HG03060 (cell line): ENCODE data around the gene HDAC4.
A peak's percentile ranks its signal among the peaks of the same experiment; 100 is the strongest.

Experiments
- ATAC-seq: cut with Tn5 transposase; IDR thresholded peaks from one replicate; pipeline ENCODE4 v1.9.1; 2021; ENCODE audit warnings: low read depth, moderate number of reproducible peaks; ENCODE audit not compliant: unreplicated experiment

The HDAC4 gene

GRCh38 chr2:239274391-239275043, 126.3 kb downstream of the HDAC4 start:
- ATAC-seq: no peak

- ATAC-seq: no peak
Observed at GRCh38 chr2:239273280-239274234, 127.3 kb downstream of the HDAC4 start.

- ATAC-seq: no peak
Observed at GRCh38 chr2:239272626-239273025, 128.2 kb downstream of the HDAC4 start.

DNA sequence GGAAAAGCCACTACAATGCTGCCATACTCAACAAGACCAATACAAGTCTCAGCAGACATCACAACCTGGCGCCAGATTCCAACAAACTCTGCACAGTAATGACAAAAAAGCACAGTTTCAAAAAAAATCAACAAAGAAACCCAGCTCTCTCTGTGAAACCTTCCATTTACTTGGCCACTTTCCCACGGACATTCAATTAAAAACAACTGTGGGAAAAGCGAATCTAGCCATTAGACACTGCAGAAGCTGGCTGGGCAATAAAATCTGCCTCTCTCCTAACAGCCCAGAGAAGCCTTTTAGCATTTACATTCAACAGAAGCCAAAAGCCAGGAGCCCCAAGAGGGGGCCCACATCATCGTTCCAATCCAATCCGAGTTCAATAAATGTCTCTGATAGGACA, 128.9 kb downstream of the HDAC4 start:
- ATAC-seq: no peak

DNA sequence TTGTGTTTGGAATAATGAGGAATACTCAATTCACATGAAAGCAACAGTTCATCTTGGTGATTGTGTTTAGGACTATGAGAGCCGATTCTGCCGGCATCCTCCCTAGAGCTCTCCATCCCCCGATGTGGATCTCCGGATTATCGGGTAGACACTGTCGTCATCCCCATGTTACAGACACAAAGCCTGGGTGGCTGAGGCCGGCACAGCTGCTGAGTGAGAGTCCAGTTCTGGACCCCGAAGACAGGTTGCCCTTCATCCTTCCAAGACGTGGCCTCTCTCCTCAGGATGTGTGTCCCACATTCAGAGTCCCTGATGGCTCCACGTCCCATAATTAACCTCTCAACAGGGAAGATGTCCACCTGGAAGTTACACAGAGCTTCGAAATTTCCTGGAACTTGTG, 129.3 kb downstream of the HDAC4 start:
- no peak for ATAC-seq

DNA sequence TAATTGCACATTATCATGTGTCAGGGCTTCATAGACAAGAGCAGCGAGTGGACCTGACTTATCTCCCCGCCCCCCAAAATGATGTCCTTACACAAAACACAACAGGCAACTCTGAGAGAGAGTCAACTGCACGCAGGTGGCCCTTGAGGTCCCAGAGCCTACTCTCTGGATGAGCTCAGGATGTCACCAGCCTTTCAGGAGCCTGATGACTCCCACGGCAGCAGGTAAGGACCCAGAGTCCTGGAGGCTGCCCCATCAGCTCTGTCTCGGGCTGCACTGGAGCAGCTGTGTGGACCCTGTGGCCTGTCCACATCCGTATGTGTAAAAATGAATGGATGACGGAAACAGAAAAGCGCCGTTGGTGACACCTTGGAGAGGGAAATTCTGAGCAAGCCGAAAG, 130.9 kb downstream of the HDAC4 start:
- no peak for ATAC-seq

DNA sequence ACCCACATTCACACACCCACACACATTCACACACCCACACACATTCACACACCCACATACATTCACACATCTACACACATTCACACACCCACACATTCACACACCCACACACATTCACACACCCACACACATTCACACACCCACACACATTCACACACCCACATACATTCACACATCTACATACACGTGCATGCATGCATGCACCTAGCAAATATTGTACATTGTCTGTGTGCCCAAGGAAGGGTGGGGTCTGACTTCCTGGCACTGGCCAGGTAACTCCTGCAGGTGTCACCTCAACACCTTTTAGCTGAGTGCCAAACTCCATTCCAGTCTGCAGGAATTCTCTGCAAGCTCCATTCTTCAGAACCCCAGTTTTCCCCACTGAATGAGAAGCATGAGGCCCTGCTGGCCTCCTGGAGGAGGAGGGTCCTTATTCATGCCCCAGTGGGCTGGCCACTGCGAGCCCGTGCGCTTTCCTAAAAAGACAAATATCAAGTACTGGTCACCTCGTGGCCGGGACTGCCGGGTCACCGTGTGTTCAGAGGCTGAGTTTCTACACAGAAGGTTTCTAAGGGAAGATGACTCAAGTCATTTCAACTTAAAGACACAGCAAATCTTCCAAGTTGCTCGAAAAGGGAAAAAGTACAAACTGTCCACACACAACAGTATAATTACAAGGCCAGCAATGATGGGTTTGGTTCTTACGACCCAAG, 131.5 kb downstream of the HDAC4 start:
- no peak for ATAC-seq

- ATAC-seq: no peak
Observed at GRCh38 chr2:239268549-239268948, 132.3 kb downstream of the HDAC4 start.

GRCh38 chr2:239268082-239268481, 132.7 kb downstream of the HDAC4 start:
- ATAC-seq: no peak

DNA sequence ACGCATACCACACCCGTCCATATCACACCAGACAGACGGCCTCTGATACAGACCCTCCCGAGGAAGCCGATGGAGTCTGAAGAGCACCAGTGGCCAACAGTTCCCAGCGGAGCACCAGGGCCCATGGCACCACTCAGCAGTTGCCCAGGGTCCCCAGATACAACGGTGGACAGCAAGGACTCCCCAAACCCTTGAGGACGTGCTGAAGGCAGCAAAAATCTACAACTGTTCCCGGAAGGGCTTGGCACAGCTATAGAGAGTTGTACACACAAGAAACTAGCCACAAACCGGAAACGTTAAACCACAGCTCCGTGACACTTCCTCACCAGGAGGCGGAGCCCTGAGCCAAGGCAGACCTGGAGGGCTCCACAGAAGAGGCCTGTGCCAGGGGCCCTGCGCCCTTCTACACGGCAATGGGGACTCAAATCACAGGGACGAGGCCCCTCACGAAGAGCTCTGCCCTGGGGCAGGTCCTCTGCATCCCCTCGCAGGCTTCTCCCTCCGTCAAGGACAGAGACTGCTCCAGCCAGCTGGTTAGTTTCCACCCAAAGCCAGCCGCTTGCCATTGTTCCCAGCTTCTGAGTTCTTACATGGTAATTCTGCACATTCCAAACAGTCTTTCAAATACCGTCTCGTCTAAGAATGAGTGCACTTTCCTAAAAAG, 133.4 kb downstream of the HDAC4 start:
- peak; percentile 54 for ATAC-seq

- ATAC-seq: no peak
Observed at GRCh38 chr2:239266779-239267287, 134.0 kb downstream of the HDAC4 start.

DNA sequence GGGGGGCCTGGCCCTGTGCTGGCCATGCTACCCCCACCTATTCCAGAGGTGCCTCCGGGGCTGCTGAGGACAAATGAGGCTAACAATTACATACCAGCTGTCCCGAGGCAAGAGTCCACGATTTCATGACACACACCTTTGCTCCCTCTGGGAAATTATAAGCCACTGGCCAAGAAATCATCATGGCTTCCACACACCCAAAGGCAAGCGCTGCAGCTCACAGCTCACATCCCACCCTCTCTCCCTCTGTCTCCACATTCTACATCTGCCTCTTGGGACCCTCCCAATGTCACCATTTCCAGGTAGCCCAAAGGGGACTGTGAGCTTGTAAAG, 134.4 kb downstream of the HDAC4 start:
- ATAC-seq: no peak

DNA sequence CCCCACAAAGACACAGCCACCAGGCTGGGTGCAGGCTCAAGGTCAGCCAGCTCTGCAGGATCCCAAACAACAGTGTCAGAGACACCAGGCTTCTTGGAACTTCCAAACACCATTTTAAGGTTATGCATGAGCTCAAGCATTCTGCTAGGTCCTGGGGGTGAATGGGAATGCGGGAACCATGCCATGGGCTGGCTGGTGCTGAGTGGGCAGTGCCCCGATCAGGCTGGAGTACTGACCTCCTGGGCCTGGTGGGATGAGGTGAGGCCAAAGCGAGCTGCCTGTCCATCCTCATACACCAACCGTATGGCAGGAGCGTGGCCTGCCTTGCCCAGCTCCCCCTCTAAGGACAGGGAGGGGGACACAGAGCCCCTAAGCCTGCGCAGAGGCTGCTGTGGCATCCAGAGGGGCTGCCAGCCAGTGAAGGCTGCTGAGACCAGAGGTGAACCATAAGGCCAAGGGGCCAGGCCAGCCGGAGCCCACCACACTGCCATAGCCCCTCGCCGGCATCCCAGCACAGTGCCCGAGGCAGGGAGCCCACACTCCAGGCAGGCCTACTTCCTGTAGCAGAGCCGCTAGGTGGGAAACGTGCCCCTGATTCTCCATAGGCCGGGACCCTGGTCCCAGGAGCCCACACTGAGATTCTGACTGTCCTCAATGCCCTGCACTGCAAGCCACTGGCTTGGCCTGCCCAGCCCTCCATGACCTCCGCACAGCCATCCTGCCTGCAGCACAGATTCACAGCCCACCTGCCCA, 135.0 kb downstream of the HDAC4 start:
- no peak for ATAC-seq

GRCh38 chr2:239264838-239265651, 135.8 kb downstream of the HDAC4 start:
- no peak for ATAC-seq

GRCh38 chr2:239264492-239264837, 136.4 kb downstream of the HDAC4 start:
- no peak for ATAC-seq

DNA sequence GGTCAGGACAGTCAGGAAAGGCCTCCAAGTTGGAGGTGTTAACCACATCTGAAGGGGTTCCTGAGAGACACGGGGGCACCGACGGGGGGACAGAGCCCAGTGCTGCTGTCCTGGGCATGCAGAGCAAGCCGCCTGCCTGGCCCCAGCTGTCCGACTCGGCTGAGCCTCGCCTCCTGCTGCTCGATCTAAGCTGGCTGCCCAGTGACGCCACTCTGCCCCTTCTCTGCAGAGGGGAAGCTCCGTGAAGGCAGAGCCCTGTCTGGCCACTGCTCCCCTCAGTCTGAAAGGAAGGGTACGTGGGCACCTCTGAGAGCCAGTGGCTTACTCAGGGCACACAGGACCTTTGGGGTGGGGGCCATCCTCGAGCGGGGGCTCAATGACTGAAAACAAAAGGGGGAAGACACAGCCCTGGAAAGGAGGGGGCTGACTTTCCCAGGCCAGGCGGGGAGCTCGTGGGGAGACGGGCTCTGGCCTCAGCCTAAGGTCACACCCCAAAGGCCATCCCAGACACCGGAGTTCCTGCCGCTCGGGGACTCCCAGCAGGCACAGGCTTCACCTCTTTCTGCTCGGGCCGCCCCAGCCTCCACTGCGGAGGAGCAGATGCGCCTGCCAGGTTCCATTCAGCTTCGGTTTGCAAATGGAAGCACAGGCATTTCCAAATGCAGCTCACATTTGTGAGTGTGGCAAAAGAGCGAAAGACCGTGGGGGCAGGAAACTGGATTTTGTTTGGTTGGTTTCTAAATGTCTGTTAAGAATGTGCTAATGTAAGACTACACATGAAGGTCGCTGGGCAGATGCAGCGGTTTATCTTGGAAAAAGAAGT, 136.9 kb downstream of the HDAC4 start:
- no peak for ATAC-seq

DNA sequence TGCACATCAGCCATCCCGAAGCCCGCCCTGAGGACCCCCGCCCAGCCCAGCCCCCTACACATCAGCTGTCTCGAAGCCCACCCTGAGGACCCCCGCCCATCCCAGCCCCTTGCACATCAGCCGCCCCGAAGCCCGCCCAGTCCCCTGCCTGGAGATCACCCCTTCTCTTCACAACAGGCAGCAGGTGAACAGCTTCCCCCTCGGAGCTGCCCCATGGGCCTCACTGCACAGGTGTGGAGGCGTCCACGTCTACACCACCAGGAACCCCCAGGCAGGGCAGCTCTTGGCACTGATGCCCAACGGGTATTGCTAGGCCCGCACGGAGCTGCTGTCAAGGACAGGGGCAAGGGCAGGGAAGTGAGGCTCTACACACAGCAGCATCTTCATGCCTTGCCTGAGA, 137.6 kb downstream of the HDAC4 start:
- no peak for ATAC-seq

DNA sequence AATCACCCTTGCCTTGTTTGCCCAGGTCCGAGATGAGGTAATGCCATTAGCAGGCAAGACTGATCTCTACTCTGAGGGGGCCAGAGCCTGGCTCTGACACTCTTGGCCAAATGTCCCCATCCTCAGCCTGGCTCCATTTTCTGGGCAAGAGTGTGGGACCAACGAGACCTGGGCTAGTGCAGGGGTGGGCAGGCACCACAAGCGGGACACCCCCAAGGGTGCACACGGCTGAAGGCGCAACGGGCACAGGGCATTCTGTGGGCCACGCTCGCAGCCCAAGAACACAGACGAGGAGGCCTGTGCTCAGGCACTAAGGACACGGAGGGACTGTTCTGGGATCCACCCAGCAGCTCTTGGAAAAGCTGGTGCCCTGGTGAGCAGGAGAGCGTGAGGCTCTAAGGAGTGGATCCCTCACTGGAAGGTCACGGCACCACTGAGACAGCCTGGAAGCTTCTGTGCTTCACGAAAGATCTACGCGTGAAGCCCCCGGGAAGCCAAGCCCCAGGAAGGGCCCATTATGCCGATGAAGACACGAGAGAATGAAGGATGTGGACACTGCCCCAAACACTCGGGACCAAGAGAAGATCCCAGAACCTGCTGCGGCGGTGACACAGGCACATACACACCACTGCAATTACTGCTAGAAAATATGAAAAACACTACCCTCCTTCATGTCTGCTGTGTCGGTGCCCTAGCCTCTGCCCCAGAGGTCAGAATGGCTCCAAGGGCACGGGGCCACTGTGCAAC, 138.2 kb downstream of the HDAC4 start:
- no peak for ATAC-seq
